Measurements from ENCODE around the gene CLDN4.

DNA sequence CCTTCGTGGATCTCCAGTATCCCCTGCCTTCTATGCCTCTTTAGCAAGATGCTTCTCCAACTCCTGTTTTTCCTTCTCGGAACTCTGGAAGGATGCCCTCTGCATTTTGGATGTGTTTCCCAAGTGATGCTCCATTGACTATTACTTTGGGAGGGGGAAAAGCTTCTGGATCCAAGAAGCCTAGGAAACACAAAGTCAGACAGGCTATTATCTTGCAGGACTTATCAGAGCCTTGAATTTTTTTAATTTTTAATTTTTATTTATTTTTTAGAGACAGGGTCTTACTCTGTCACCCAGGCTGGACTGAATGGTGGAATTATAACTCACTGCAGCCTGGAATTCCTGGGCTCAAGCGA is 51.2 kb downstream of the CLDN4 start:
- TF ChIP-seq CTCF (conservative IDR thresholded peaks at IDR 0.05; ENCODE audit: low read length): no peak
- no peak for TF ChIP-seq EZH2phosphoT487 (IDR thresholded peaks at IDR 0.05; ENCODE audit: borderline replicate concordance)
